Astrocyte of the spinal cord (primary cell): Measurements from ENCODE around the gene PTGFRN.

ENCODE experiments used
- DNase-seq: peaks from one replicate; pipeline ENCODE4 v3.0.0; 2011; ENCODE audit warnings: low read depth, low spot score
- H3K4me3 ChIP-seq: 2 replicates; pipeline ENCODE4 v1.5.1; 2011; ENCODE audit warnings: low read depth, mild to moderate bottlenecking, low read length, moderate library complexity
- in situ Hi-C: cut with HindIII; loops from 2 replicates; pipeline ENCODE4 v1.10.0; 2017; ENCODE audit warnings: low sequenced_read_pairs
- TF ChIP-seq, protein P1 (sequence below): IDR thresholded peaks from 2 replicates; pipeline ENCODE4 v1.5.1; 2012; ENCODE audit warnings: low read depth, mild to moderate bottlenecking, low read length, inconsistent platforms

PTGFRN gene

DNA sequence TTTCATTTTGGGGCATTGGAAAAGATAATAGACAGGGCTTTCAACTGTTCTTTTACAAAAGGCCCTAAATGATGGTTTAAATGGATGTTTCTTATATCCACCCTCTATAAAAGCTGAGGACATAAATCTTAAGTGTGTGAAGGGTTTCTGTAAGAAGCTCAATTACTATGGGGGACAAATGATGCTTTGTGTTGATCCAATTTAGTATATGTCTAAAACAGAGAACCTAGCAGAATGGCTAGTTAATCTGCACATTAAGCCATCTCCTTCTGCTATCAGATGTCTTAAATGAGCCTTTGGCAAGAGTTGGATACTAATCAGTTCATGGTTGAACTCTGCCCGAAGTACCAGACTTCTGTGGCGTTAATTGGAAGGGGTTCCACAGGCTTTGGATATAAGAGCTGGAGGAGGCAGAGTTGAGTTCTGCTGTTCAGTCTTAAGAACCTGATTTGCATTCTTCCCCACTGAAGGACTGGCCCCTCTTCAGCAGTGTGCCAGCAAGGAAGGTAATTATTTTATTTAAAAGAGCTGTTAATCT is 43.1 kb downstream of the PTGFRN start:
- DNase-seq = no peak
- TF ChIP-seq, protein P1, sequence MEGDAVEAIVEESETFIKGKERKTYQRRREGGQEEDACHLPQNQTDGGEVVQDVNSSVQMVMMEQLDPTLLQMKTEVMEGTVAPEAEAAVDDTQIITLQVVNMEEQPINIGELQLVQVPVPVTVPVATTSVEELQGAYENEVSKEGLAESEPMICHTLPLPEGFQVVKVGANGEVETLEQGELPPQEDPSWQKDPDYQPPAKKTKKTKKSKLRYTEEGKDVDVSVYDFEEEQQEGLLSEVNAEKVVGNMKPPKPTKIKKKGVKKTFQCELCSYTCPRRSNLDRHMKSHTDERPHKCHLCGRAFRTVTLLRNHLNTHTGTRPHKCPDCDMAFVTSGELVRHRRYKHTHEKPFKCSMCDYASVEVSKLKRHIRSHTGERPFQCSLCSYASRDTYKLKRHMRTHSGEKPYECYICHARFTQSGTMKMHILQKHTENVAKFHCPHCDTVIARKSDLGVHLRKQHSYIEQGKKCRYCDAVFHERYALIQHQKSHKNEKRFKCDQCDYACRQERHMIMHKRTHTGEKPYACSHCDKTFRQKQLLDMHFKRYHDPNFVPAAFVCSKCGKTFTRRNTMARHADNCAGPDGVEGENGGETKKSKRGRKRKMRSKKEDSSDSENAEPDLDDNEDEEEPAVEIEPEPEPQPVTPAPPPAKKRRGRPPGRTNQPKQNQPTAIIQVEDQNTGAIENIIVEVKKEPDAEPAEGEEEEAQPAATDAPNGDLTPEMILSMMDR = no peak
- in situ Hi-C loops = no loop called here

DNA sequence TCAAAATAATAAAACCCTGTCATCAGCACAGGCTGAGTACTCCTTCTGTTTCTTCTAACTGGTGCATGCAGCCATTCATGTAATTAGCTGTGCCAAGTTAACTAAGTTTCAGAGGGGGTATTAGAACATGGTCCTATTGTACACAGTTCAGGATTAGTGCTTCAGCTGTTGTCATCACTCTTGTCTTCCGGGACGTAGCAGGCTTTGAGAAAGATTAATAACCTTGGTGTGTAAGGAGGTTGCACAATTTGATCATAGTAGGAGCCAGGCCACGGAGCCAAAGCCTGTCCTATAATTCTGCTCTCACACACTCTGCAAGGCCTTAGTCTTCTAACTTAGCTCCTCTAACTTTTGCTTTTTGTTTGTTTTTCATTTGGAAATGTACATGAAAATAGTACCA is 44.7 kb downstream of the PTGFRN start:
- no peak overlapping the region for H3K4me3 ChIP-seq
- TF ChIP-seq, protein P1 = no peak
- in situ Hi-C loops = no loop called here
- no peak for DNase-seq

More for the DNA sequence above, 43.1 kb downstream of the PTGFRN start:
- H3K4me3 ChIP-seq = no peak overlapping the region

DNA sequence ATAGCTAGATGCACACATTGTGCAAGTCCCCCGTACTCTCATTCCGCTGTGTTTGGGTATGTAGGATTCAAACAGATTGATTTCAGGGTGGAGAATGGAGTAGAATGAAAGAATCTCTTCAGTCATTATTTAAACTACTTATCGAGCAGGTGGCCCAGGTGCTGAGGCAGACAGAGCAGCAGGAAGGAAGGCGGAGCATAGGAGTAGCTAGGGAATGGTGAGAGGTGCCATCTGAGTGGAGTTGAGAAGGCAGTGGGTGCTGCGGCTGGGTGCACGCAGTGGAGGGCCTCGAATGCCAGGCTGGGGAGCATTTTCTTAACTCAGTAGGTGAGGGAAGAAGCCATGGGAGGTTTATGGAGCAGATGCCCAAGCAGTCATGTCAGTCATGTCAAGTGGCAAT is 46.7 kb downstream of the PTGFRN start:
- no peak overlapping the region for H3K4me3 ChIP-seq
- DNase-seq = no peak
- TF ChIP-seq, protein P1 = no peak
- in situ Hi-C loops = no loop called here

DNA sequence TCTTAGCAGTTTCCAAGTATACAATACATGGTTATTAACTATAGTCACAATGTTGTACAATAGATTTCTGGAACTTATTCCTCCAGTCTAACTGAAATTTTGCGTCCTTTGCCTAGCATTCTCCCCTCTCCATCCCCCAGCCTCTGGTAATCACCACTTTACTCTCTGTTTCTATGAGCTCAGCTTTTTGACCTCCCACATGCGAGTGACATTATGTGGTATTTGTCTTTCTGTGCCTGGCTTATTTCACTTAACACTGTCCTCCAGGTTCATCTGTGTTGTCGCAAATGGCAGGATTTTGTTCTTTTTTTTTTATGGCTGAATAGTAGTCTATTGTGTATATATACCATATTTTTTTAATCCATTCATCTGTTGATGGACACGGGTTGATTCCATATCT is 47.9 kb downstream of the PTGFRN start:
- DNase-seq = no peak
- no peak overlapping the region for H3K4me3 ChIP-seq
- in situ Hi-C loops = no loop called here
- TF ChIP-seq, protein P1 = no peak

DNA sequence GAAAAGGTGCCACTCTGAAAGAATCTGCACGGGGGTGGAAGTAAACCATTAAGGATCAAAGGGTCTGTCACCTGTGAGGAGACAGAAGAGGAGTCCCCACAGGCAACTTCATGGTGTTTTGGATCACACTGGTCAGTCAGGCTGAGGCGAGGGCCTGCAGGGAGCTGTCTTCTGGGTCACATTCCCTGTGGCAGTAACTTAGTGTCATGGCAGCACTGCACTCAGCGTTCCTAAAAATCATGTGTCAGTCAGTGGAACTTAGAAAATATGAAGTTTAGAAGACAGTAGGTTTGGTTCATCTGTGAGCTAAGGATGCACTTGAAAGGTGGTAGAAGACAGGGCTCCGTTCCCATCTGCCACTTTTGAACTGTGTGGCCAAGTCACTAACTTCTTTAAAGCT is 48.4 kb downstream of the PTGFRN start:
- DNase-seq = no peak
- H3K4me3 ChIP-seq = no peak overlapping the region
- TF ChIP-seq, protein P1 = no peak
- in situ Hi-C loops = no loop called here

DNA sequence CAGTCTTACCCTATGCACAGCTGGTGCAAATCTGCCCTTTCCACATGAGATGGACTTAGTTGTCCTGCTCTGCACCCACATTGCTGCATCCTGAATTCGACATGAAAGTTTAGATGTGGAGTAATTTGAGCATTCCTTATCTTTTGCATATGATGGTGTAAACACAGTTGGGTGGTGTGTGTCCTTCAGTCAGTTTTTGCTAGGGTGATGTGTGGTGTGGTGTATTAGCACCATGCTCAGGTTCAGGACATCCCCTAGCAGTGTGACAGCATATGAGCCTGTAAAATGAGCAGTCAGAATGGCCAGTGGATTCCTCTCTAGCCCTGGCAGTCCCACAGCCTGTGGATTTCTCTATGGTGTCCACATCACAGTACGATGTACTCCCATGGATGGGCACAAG is 49.3 kb downstream of the PTGFRN start:
- TF ChIP-seq, protein P1 = no peak
- in situ Hi-C loops = no loop called here
- no peak overlapping the region for H3K4me3 ChIP-seq
- no peak for DNase-seq

DNA sequence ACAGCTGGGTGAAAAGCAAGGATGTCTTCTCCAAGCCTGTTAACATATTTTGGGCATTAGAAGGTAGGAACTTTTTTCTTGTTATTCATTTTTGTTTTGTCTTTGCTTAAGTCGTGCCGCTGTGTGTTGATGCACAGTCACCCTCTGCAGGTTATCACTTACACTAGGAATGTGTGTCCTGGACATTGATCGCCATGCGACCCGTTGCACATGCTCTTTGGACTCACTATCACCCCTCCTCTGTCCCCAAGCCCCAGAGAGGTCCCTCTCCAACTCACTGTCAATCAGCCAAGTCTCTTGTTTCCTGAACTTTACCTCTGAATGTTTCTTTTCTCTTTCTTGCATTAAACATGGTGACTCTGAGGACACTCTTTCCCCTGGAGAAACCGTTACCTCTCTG is 51.9 kb downstream of the PTGFRN start:
- H3K4me3 ChIP-seq = no peak overlapping the region
- no peak for DNase-seq
- TF ChIP-seq, protein P1 = no peak
- in situ Hi-C loops = no loop called here
